Neural crest cell (in vitro differentiated cells): ENCODE data around the gene RFPL4AL1. TPM values are rescaled to one million over a fixed set of nuclear protein-coding genes. Genes with fewer than 3 reads are reported as not detected.

Experiments
- DNase-seq: peaks from one replicate; pipeline ENCODE4 v3.0.0; 2021; ENCODE audit warnings: low read depth, mixed read lengths, low spot score
- H3K27ac Mint-ChIP-seq: one replicate; pipeline ENCODE4 v1.8.0; 2021; ENCODE audit warnings: mild to moderate bottlenecking, mixed read lengths; ENCODE audit not compliant: unreplicated experiment
- H3K27me3 Mint-ChIP-seq: 2 replicates; pipeline ENCODE4 v1.8.0; 2021; ENCODE audit warnings: low read depth, mild to moderate bottlenecking, mixed read lengths
- H3K36me3 Mint-ChIP-seq: 2 replicates; pipeline ENCODE4 v1.8.0; 2021; ENCODE audit warnings: low read depth, mild to moderate bottlenecking, mixed read lengths
- H3K4me1 Mint-ChIP-seq: 2 replicates; pipeline ENCODE4 v1.8.0; 2021; ENCODE audit warnings: mixed read lengths
- H3K4me3 Mint-ChIP-seq: one replicate; pipeline ENCODE4 v1.8.0; 2021; ENCODE audit warnings: mild to moderate bottlenecking, mixed read lengths
- H3K9me3 Mint-ChIP-seq: 2 replicates; pipeline ENCODE4 v1.8.0; 2021; ENCODE audit warnings: mixed read lengths
- CTCF ChIP-seq: fragments of 200-600 bp; sonication (generic); conservative IDR thresholded peaks from 2 replicates; pipeline ENCODE4 v1.5.0; 2021; ENCODE audit warnings: antibody characterized with exemption, mild to moderate bottlenecking
- total RNA-seq: library from RNA; stranded (reverse); gene quantifications from 2 replicates; pipeline ENCODE4 v1.2.1, GENCODE V29; 2021

RFPL4AL1 gene
- total RNA-seq, 1 donor from 2014 or later, result not detected

- Mint-ChIP-seq H3K9me3 (peaks cover 24% of the 10 kb centered on the region), H3K4me3 (no peak overlapping the region)
These were observed 9.4 kb downstream of the RFPL4AL1 start for GRCh38 chr19:55778331-55778730.

GRCh38 chr19:55781112-55781511, 12.2 kb downstream of the RFPL4AL1 start:
- Mint-ChIP-seq H3K4me1 (no peaks in the 10 kb centered on the region), H3K36me3 (no peaks in the 10 kb centered on the region), H3K27ac (no peak overlapping the region), H3K27me3 (no peaks in the 10 kb centered on the region), H3K9me3 (peaks cover 19% of the 10 kb centered on the region), H3K4me3 (no peak overlapping the region)
- TF ChIP-seq CTCF, result no peak
- no peak for DNase-seq

More at GRCh38 chr19:55778331-55778730, 9.4 kb downstream of the RFPL4AL1 start:
- DNase-seq, result no peak
- Mint-ChIP-seq H3K4me1 (no peaks in the 10 kb centered on the region), H3K27ac (no peak overlapping the region), H3K36me3 (no peaks in the 10 kb centered on the region), H3K27me3 (no peaks in the 10 kb centered on the region)
- no peak for TF ChIP-seq CTCF

GRCh38 chr19:55795021-55795420, 26.1 kb downstream of the RFPL4AL1 start:
- Mint-ChIP-seq H3K9me3 (peaks cover 27% of the 10 kb centered on the region), H3K27me3 (no peaks in the 10 kb centered on the region), H3K27ac (no peak overlapping the region), H3K36me3 (peaks cover 9% of the 10 kb centered on the region), H3K4me1 (no peaks in the 10 kb centered on the region), H3K4me3 (no peak overlapping the region)
- DNase-seq, result no peak
- no peak for TF ChIP-seq CTCF

GRCh38 chr19:55801416-55801815, 32.5 kb downstream of the RFPL4AL1 start:
- TF ChIP-seq CTCF, result no peak
- no peak for DNase-seq
- H3K9me3 Mint-ChIP-seq, result peaks cover 41% of the 10 kb centered on the region
- peaks cover 20% of the 10 kb centered on the region for H3K36me3 Mint-ChIP-seq
- no peak overlapping the region for H3K4me3 Mint-ChIP-seq
- no peak overlapping the region for H3K27ac Mint-ChIP-seq
- no peaks in the 10 kb centered on the region for H3K27me3 Mint-ChIP-seq
- no peaks in the 10 kb centered on the region for H3K4me1 Mint-ChIP-seq

GRCh38 chr19:55802281-55802680, 33.4 kb downstream of the RFPL4AL1 start:
- H3K36me3 Mint-ChIP-seq, result peaks cover 18% of the 10 kb centered on the region
- H3K27ac Mint-ChIP-seq, result no peak overlapping the region
- no peak for DNase-seq
- peaks cover 47% of the 10 kb centered on the region for H3K9me3 Mint-ChIP-seq
- no peak overlapping the region for H3K4me3 Mint-ChIP-seq
- no peaks in the 10 kb centered on the region for H3K27me3 Mint-ChIP-seq
- no peak for TF ChIP-seq CTCF
- H3K4me1 Mint-ChIP-seq, result no peaks in the 10 kb centered on the region
